Cerebellar cortex (tissue), 1 donor: ENCODE measurements around the gene OPRL1.

ENCODE experiments used
- DNase-seq: peaks from one replicate; pipeline ENCODE4 v3.0.0-alpha.2; 2015; ENCODE audit warnings: low spot score

OPRL1 gene

GRCh38 chr20:64104667-64105451 is 25.0 kb downstream of the OPRL1 start:
- no peak for DNase-seq

- DNase-seq, result no peak
Measured at GRCh38 chr20:64105846-64106434, 26.1 kb downstream of the OPRL1 start.

GRCh38 chr20:64106435-64106961 is 26.6 kb downstream of the OPRL1 start:
- no peak for DNase-seq

GRCh38 chr20:64106981-64107735 is 27.3 kb downstream of the OPRL1 start, which contains the start of gene NPBWR2:
Gene NPBWR2, minus strand, starts transcription at chr20:64107565. Its CDS starts 734 bp downstream, at chr20:64106831.
- DNase-seq, result no peak

- no peak for DNase-seq
Measured at GRCh38 chr20:64107736-64108457, 28.0 kb downstream of the OPRL1 start.

- DNase-seq, result no peak
Measured at GRCh38 chr20:64108731-64109681, 29.1 kb downstream of the OPRL1 start.

GRCh38 chr20:64109831-64110391 is 30.0 kb downstream of the OPRL1 start:
- DNase-seq, result no peak

GRCh38 chr20:64110411-64111068 is 30.7 kb downstream of the OPRL1 start:
- DNase-seq, result peak; percentile 37

GRCh38 chr20:64111841-64112641 is 32.2 kb downstream of the OPRL1 start:
- DNase-seq, result no peak

- peak; percentile 64 for DNase-seq
Measured at GRCh38 chr20:64112691-64113443, 33.0 kb downstream of the OPRL1 start.

GRCh38 chr20:64113444-64113775 is 33.5 kb downstream of the OPRL1 start:
- peak; percentile 23 for DNase-seq

GRCh38 chr20:64113796-64114355 is 34.0 kb downstream of the OPRL1 start:
- no peak for DNase-seq

- DNase-seq, result no peak
Measured at GRCh38 chr20:64114356-64114971, 34.6 kb downstream of the OPRL1 start.

- DNase-seq, result peak; percentile 95
Measured at GRCh38 chr20:64115171-64115911, 35.5 kb downstream of the OPRL1 start.

- no peak for DNase-seq
Measured at GRCh38 chr20:64116016-64116415, 36.1 kb downstream of the OPRL1 start.

- no peak for DNase-seq
Measured at GRCh38 chr20:64116541-64117431, 36.9 kb downstream of the OPRL1 start.
